GM18526 (cell line): ENCODE measurements around the gene GABRA4.

Source experiments
- POLR2A ChIP-seq: IDR thresholded peaks from 3 replicates; pipeline ENCODE4 v1.6.1; 2011; ENCODE audit not compliant: insufficient read length; ENCODE audit errors: extremely low read depth

Gene GABRA4

GRCh38 chr4:46992338-46992737 lies 1.0 kb downstream of the GABRA4 start:
- no peak for TF ChIP-seq POLR2A

GRCh38 chr4:46986922-46987638 lies 6.3 kb downstream of the GABRA4 start:
- no peak for TF ChIP-seq POLR2A

- TF ChIP-seq POLR2A = no peak
Measured at GRCh38 chr4:46984781-46985180, 8.6 kb downstream of the GABRA4 start.

- no peak for TF ChIP-seq POLR2A
Measured at GRCh38 chr4:46980851-46981250, 12.5 kb downstream of the GABRA4 start.

- no peak for TF ChIP-seq POLR2A
Measured at GRCh38 chr4:46979726-46980125, 13.7 kb downstream of the GABRA4 start.

GRCh38 chr4:46979283-46979682 lies 14.1 kb downstream of the GABRA4 start:
- no peak for TF ChIP-seq POLR2A

- no peak for TF ChIP-seq POLR2A
Measured at GRCh38 chr4:46977245-46977644, 16.1 kb downstream of the GABRA4 start.

GRCh38 chr4:46975812-46976553 lies 17.4 kb downstream of the GABRA4 start:
- no peak for TF ChIP-seq POLR2A

- TF ChIP-seq POLR2A = no peak
Measured at GRCh38 chr4:46974891-46975543, 18.4 kb downstream of the GABRA4 start.

- no peak for TF ChIP-seq POLR2A
Measured at GRCh38 chr4:46968847-46969246, 24.5 kb downstream of the GABRA4 start.

GRCh38 chr4:46967631-46968030 lies 25.8 kb downstream of the GABRA4 start:
- TF ChIP-seq POLR2A = no peak

- no peak for TF ChIP-seq POLR2A
Measured at GRCh38 chr4:46958742-46959488, 34.5 kb downstream of the GABRA4 start.

GRCh38 chr4:46956451-46956850 lies 36.9 kb downstream of the GABRA4 start:
- TF ChIP-seq POLR2A = no peak

GRCh38 chr4:46955601-46956000 lies 37.8 kb downstream of the GABRA4 start:
- TF ChIP-seq POLR2A = no peak

GRCh38 chr4:46954643-46955042 lies 38.7 kb downstream of the GABRA4 start:
- no peak for TF ChIP-seq POLR2A
